Neuronal stem cell (in vitro differentiated cells): ENCODE results near the gene SPACDR.

Experiments
- DNase-seq: peaks from one replicate; pipeline ENCODE4 v3.0.0-alpha.2; 2013; ENCODE audit warnings: low spot score
- H2AFZ ChIP-seq: one replicate; pipeline ENCODE4 v1.6.1; 2013; ENCODE audit warnings: mild to moderate bottlenecking, low read length, inconsistent platforms
- H2AK5ac ChIP-seq: 2 replicates; pipeline ENCODE4 v1.6.1; 2013; ENCODE audit warnings: low read depth, mild to moderate bottlenecking, inconsistent platforms, low read length, moderate library complexity, mixed read lengths
- H2BK120ac ChIP-seq: 2 replicates; pipeline ENCODE4 v1.6.1; 2013; ENCODE audit warnings: low read depth, mild to moderate bottlenecking, inconsistent platforms, low read length, moderate library complexity, mixed read lengths
- H2BK12ac ChIP-seq: one replicate; pipeline ENCODE4 v1.6.1; 2013; ENCODE audit warnings: low read length, inconsistent platforms
- H2BK15ac ChIP-seq: 2 replicates; pipeline ENCODE4 v1.6.1; 2013; ENCODE audit warnings: mild to moderate bottlenecking, low read length, inconsistent platforms, mixed read lengths
- H2BK5ac ChIP-seq: one replicate; pipeline ENCODE4 v1.6.1; 2013; ENCODE audit warnings: inconsistent platforms, mild to moderate bottlenecking, low read length, moderate library complexity
- H3K14ac ChIP-seq: one replicate; pipeline ENCODE4 v1.6.1; 2013; ENCODE audit warnings: low read length, inconsistent platforms
- H3K18ac ChIP-seq: 2 replicates; pipeline ENCODE4 v1.6.1; 2013; ENCODE audit warnings: low read length, inconsistent platforms
- H3K23ac ChIP-seq: 2 replicates; pipeline ENCODE4 v1.6.1; 2013; ENCODE audit warnings: low read depth, mild to moderate bottlenecking, mixed read lengths, low read length, inconsistent platforms; ENCODE audit not compliant: poor library complexity
- H3K27ac ChIP-seq: replicated peaks from 3 replicates; pipeline ENCODE4 v1.5.1; 2013; ENCODE audit warnings: low read length, inconsistent platforms
- H3K27me3 ChIP-seq, 3 experiments: 2 replicates each; pipeline ENCODE4 v1.6.1; 2013; ENCODE audit warnings: low read length in 3 of 3, mild to moderate bottlenecking in 2 of 3, inconsistent platforms in 1 of 3, low read depth in 1 of 3, mixed read lengths in 1 of 3, moderate library complexity in 1 of 3; ENCODE audit not compliant: control insufficient read depth in 3 of 3, insufficient read depth in 3 of 3
- H3K36me3 ChIP-seq, 2 donors: replicated peaks in 1 of 2; 2 replicates each; pipeline ENCODE4 v1.6.1; 2013; ENCODE audit warnings: low read length in 2 of 2; ENCODE audit not compliant: control insufficient read depth in 2 of 2, insufficient read depth in 2 of 2
- H3K4ac ChIP-seq: 2 replicates; pipeline ENCODE4 v1.6.1; 2013; ENCODE audit warnings: inconsistent platforms, mild to moderate bottlenecking, low read length, moderate library complexity
- H3K4me1 ChIP-seq, 2 donors: 1 replicate in 1 of 2; 2 replicates in 1 of 2; pipeline ENCODE4 v1.6.1; 2013; ENCODE audit warnings: low read length in 2 of 2, low read depth in 1 of 2; ENCODE audit not compliant: control insufficient read depth in 2 of 2, insufficient read depth in 1 of 2
- H3K4me2 ChIP-seq: one replicate; pipeline ENCODE4 v1.6.1; 2013; ENCODE audit warnings: mild to moderate bottlenecking, low read length, inconsistent platforms; ENCODE audit not compliant: insufficient read depth, poor library complexity, severe bottlenecking
- H3K4me3 ChIP-seq, 2 donors: 2 replicates each; pipeline ENCODE4 v1.5.1; 2013; ENCODE audit warnings: low read length in 2 of 2, mild to moderate bottlenecking in 2 of 2, inconsistent platforms in 1 of 2, moderate library complexity in 1 of 2
- H3K79me1 ChIP-seq: one replicate; pipeline ENCODE4 v1.6.1; 2013; ENCODE audit warnings: low read depth, mild to moderate bottlenecking, inconsistent platforms, low read length, moderate library complexity
- H3K9ac ChIP-seq: one replicate; pipeline ENCODE4 v1.6.1; 2013; ENCODE audit warnings: mild to moderate bottlenecking, low read depth, low read length, inconsistent platforms; ENCODE audit not compliant: poor library complexity
- H3K9me3 ChIP-seq, 2 donors: replicated peaks in 1 of 2; 2 replicates each; pipeline versions ENCODE3 to v1.6.1; 2013; ENCODE audit warnings: low read length in 2 of 2, mild to moderate bottlenecking in 2 of 2, inconsistent platforms in 1 of 2, low read depth in 1 of 2, mixed read lengths in 1 of 2, moderate library complexity in 1 of 2; ENCODE audit not compliant: control insufficient read depth in 2 of 2, insufficient read depth in 1 of 2
- H4K8ac ChIP-seq: one replicate; pipeline ENCODE4 v1.6.1; 2013; ENCODE audit warnings: low read depth, mild to moderate bottlenecking, inconsistent platforms, low read length, moderate library complexity
- H4K91ac ChIP-seq: one replicate; pipeline ENCODE4 v1.6.1; 2013; ENCODE audit warnings: low read length, low read depth, mild to moderate bottlenecking, inconsistent platforms; ENCODE audit not compliant: poor library complexity
- WGBS, 2 donors: extraction: QIAGEN DNeasy Blood & Tissue Kit; methylation state at CpG; one replicate each; pipeline ENCODE4 v1.1.7; 2013; ENCODE audit warnings: missing lambda C conversion rate in 2 of 2, mixed read lengths in 1 of 2; ENCODE audit not compliant: insufficient read length in 2 of 2, insufficient replicate concordance in 1 of 2; ENCODE audit errors: extremely low coverage in 2 of 2; 5-methylcytosine and 5-hydroxymethylcytosine counted together

The SPACDR gene

DNA sequence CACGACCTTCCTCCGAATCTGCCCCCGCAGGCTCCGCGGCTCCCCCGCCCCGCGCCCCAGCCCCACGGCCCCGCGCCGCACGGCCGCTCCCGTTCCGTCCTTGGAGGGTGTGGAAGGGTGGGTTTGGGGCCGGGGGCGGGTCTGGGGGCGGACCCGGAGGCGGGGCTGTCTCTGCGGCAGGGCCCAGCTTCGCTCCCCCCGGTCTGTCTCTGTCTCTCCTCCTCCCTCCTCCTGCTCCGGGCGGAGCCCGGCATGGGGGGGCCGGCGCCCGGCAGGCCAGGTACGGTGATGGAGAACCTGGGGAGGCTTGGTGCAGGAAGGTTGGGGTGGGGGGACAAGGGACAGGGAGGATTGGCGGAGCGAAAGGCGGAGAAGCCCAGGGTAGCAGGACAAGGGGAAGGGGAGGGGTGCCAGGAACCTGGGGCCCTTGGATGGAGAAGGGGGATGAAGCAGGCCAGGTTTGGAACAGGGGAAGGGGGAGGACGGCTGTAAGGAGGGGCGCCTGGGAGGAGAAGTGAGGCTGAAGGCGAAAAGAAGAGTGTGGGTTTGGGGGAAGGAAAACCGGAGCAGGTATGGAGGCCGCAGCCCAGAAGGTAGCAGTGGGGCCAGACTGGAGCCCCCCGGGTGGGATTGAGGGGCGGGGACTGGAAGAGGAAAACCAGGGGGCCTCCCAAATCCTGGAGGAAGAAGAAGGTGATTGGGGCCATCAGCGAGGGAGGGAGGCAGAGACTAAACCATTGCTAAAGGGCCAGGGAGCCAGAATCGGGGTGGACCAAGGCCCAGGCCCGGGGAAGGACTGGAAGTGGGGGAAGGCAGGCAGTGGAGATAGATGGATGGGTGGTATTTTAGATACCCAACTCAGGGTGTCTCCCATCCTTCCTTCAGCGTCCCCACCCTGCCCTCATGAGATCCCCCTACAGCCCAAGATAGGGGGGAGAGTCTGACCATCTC, 19.9 kb upstream of the SPACDR start, which contains the start of gene NYAP1:
TSS of gene NYAP1 (plus strand) at position 206 of the 951 bp plus-strand sequence. CDS start 1,385 bp downstream, outside the sequence.
- Histone ChIP-seq H2BK120ac (peak within 1 kb of the TSS; percentile 94), H2BK15ac (peak within 1 kb of the TSS; percentile 98), H3K9me3 (no peaks in the 10 kb centered on the region), H3K27me3 (no peaks in the 10 kb centered on the region), H3K4ac (no peak within 1 kb of the TSS), H3K27ac (no peak within 1 kb of the TSS), H4K91ac (no peak within 1 kb of the TSS), H3K4me3 (peak within 1 kb of the TSS; percentile 72 to 92), H3K18ac (peak within 1 kb of the TSS; percentile 91), H3K4me1 (peaks cover 27% of the 10 kb centered on the region in 2 donors), H2AK5ac (peak within 1 kb of the TSS; percentile 82), H4K8ac (peak within 1 kb of the TSS; percentile 48), H3K36me3 (peaks cover 0 to 4% of the 10 kb centered on the region in 2 donors), H3K4me2 (peak within 1 kb of the TSS; percentile 75), H2AFZ (peak within 1 kb of the TSS; percentile 97), H3K79me1 (peaks cover 10% of the 10 kb centered on the region), H2BK5ac (peak within 1 kb of the TSS; percentile 71), H3K23ac (peak within 1 kb of the TSS; percentile 89), H2BK12ac (no peak within 1 kb of the TSS), H3K9ac (peak within 1 kb of the TSS; percentile 93), H3K14ac (peak within 1 kb of the TSS; percentile 71)
- peak; percentile 57 for DNase-seq
- no CpG with 5 or more reads among the region's 45 CpGs for WGBS, 2 donors

DNA sequence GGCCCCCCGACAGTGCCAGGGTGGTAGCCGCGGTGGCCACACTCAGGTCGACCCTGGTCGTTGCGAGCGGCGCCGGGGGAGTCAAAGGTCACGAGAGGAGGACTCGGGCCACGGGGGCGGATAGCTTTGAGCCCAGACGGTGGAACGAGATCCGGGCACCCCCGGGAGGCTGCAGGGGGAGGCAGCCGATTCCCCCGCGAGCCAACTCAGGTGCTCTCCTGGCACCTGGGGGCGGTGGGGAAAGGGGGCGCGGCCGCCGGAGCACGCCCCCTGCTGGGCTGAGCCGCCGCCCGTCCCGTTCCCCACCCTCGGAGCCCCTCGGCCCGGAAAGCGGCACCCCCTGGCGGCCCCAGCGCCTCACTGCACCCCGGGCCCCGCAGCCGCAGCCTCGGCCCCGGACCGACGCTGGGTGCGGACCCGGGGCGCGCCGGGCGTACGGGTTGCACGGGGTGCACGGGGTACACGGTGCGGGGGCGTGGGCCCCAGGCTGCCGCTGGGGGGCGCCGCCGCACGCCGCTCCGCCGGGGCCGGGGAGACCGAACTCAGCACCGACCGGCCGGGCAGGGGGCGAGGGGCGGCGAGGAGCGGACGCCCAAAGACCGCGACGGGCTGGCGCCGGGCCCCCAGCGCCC, 19.1 kb upstream of the SPACDR start:
- WGBS, 2 donors: no CpG with 5 or more reads among the region's 79 CpGs
- Histone ChIP-seq H3K14ac (peak overlapping the region; percentile 71), H3K4me3 (peak overlapping the region; percentile 72 to 80), H3K4me2 (peak overlapping the region; percentile 69), H3K9me3 (no peaks in the 10 kb centered on the region), H3K27me3 (no peaks in the 10 kb centered on the region), H2BK5ac (peak overlapping the region; percentile 66), H3K36me3 (no peaks in the 10 kb centered on the region), H2BK15ac (peak overlapping the region; percentile 98), H3K23ac (peak overlapping the region; percentile 89), H2BK12ac (no peak overlapping the region), H4K91ac (no peak overlapping the region), H3K4me1 (peaks cover 26% of the 10 kb centered on the region in 2 donors), H2BK120ac (no peak overlapping the region), H3K27ac (no peak overlapping the region), H3K9ac (peak overlapping the region; percentile 70), H2AFZ (peak overlapping the region; percentile 97), H3K18ac (peak overlapping the region; percentile 90), H3K4ac (no peak overlapping the region), H4K8ac (no peak overlapping the region), H2AK5ac (peak overlapping the region; percentile 82), H3K79me1 (peaks cover 12% of the 10 kb centered on the region)
- DNase-seq: peak; percentile 69

DNA sequence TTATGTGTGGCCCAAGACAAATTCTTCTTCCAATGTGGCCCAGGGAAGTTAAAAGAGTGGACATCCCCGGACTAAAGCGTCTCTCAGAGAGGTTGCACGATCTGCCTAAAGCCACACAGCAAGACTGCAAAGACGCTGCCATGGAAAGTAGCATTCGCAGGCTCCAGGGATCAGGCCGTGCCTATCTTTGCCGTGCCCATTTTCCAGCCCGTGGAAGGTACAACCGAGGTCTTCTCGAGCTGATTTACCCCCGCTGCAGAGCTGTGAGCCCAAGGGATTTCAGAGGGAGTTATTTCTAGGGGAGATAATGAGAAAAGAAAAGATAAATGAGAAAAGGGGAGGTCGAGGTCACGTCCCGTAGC, 18.6 kb upstream of the SPACDR start:
- H4K91ac ChIP-seq: no peak overlapping the region
- no peak overlapping the region for H3K27ac ChIP-seq
- no peak overlapping the region for H4K8ac ChIP-seq
- peak overlapping the region; percentile 89 for H3K23ac ChIP-seq
- H2BK120ac ChIP-seq: no peak overlapping the region
- H3K14ac ChIP-seq: no peak overlapping the region
- H2BK15ac ChIP-seq: peak overlapping the region; percentile 24
- no peak overlapping the region for H3K9ac ChIP-seq
- no peak overlapping the region for H3K4ac ChIP-seq
- peak overlapping the region; percentile 97 for H2AFZ ChIP-seq
- peak overlapping the region; percentile 72 to 80 for H3K4me3 ChIP-seq
- no peaks in the 10 kb centered on the region for H3K27me3 ChIP-seq
- peaks cover 12% of the 10 kb centered on the region for H3K79me1 ChIP-seq
- peak overlapping the region; percentile 69 for H3K4me2 ChIP-seq
- peaks cover 23 to 26% of the 10 kb centered on the region in 2 donors for H3K4me1 ChIP-seq
- H3K18ac ChIP-seq: peak overlapping the region; percentile 24
- no peaks in the 10 kb centered on the region for H3K36me3 ChIP-seq
- no peak for DNase-seq
- H3K9me3 ChIP-seq: no peaks in the 10 kb centered on the region
- no CpG with 5 or more reads among the region's 14 CpGs for WGBS, 2 donors
- H2BK5ac ChIP-seq: no peak overlapping the region
- no peak overlapping the region for H2BK12ac ChIP-seq
- H2AK5ac ChIP-seq: peak overlapping the region; percentile 82

DNA sequence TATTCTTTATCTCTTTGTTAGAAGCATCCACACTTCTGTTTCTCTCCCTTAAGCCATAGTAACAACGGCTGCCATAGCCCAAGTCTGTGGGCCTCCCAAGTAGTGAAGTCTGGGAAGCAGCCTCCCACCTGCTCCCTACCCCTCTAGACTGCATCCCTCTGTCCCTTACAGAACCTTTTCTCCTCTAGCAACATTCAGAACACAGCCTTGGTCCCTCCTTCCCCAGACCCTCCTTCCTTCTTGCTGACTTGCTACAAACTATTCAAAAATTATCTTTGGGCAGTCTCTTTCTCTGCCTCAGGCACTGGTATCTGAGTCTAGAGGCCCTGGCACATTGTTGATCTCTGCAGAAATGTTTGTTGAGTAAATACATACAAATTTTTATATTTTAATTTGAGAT, 17.4 kb upstream of the SPACDR start:
- Histone ChIP-seq H2BK5ac (no peak overlapping the region), H3K4me3 (no peak overlapping the region), H3K18ac (no peak overlapping the region), H3K23ac (no peak overlapping the region), H3K79me1 (peaks cover 13% of the 10 kb centered on the region), H2BK12ac (no peak overlapping the region), H3K14ac (no peak overlapping the region), H3K36me3 (peaks cover 0 to 8% of the 10 kb centered on the region in 2 donors), H2BK15ac (no peak overlapping the region), H2AK5ac (no peak overlapping the region), H2AFZ (peak overlapping the region; percentile 69), H3K27ac (no peak overlapping the region), H3K4me2 (no peak overlapping the region), H2BK120ac (no peak overlapping the region), H3K4me1 (peaks cover 18 to 28% of the 10 kb centered on the region in 2 donors), H3K9me3 (no peaks in the 10 kb centered on the region), H3K9ac (no peak overlapping the region), H4K91ac (no peak overlapping the region), H3K27me3 (no peaks in the 10 kb centered on the region), H4K8ac (no peak overlapping the region), H3K4ac (no peak overlapping the region)
- WGBS, 2 donors: no CpG with 5 or more reads among the region's 1 CpG
- DNase-seq: no peak
